Activated CD8-positive, alpha-beta T cell treated with anti-CD3 and anti-CD28 coated beads for 36 hours (primary cell): ENCODE measurements around the gene ARPC5L. TPM values are rescaled to one million over a fixed set of nuclear protein-coding genes. Genes with fewer than 3 reads are reported as not detected.
A peak's percentile ranks its signal among the peaks of the same experiment; 100 is the strongest.

Experiments
- ATAC-seq: fragments of 200-7000 bp; cut with Tn5 transposase; one replicate; pipeline ENCODE4 v1.10.0; 2021; ENCODE audit warnings: mild to moderate bottlenecking, moderate library complexity
- CTCF ChIA-PET: fragments of 350-600 bp; sonication (Branson Sonifier 250); formaldehyde crosslinking; loops from one replicate; lab custom pipeline; 2021; ENCODE audit warnings: antibody characterized with exemption; lab: Charles Lee
- POLR2A ChIA-PET: fragments of 350-600 bp; sonication (Branson Sonifier 250); formaldehyde crosslinking; loops from one replicate; lab custom pipeline; 2021; ENCODE audit warnings: antibody characterized with exemption; lab: Charles Lee
- DNase-seq: peaks from one replicate; pipeline ENCODE4 v3.0.0-alpha.2; 2020
- H3K27ac Mint-ChIP-seq: one replicate; pipeline ENCODE4 v1.8.0; 2021; ENCODE audit warnings: mild to moderate bottlenecking, mixed read lengths
- H3K27me3 Mint-ChIP-seq: one replicate; pipeline ENCODE4 v1.8.0; 2021; ENCODE audit warnings: mixed read lengths
- H3K36me3 Mint-ChIP-seq: one replicate; pipeline ENCODE4 v1.8.0; 2021; ENCODE audit warnings: low read depth, mixed read lengths
- H3K4me1 Mint-ChIP-seq: one replicate; pipeline ENCODE4 v1.8.0; 2021; ENCODE audit warnings: low read depth, mixed read lengths
- H3K4me3 Mint-ChIP-seq: one replicate; pipeline ENCODE4 v1.8.0; 2021; ENCODE audit warnings: mild to moderate bottlenecking, moderate library complexity, mixed read lengths
- H3K9me3 Mint-ChIP-seq: one replicate; pipeline ENCODE4 v1.8.0; 2021; ENCODE audit warnings: mixed read lengths
- intact Hi-C: fragments of 100-400 bp; cut with micrococcal nuclease; formaldehyde crosslinking; loops from one replicate; pipeline ENCODE4 v1.10.0; 2022
- total RNA-seq, 2 experiments: library from RNA; stranded (reverse); gene quantifications; one replicate each; pipeline ENCODE4 v1.2.3, GENCODE V29; 2021
- TF ChIP-seq, protein P1 (sequence below): fragments of 200-600 bp; IDR thresholded peaks from one replicate; pipeline ENCODE4 v1.8.0; 2022; ENCODE audit warnings: antibody characterized with exemption, mild to moderate bottlenecking

Gene ARPC5L
- total RNA-seq, 2 experiments from 2014 or later, result 72.7 to 73.9 TPM

DNA sequence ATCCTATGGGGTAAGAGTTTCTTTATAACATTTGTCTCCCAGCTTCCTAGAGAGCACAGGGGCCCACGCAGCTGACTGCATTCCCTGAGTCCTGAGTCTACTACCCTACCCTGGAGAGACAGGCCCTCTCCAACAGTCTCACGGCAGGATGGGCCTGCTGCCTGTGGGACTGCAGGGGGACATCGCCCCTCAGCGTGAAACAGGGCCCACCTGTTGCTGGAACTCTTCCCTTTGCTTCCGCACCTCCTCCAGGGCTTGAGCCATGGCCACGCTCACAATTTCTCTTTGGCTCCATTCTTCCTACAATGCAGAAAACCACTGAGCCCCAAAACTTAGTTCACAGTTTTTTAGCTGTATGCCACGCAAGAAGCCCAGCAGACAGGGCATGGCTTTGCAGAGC is 28.2 kb downstream of the ARPC5L start:
- ChIA-PET CTCF (interaction anchor here (1.0 kb wide), 1 partner anchor 38 kb away, joined by 3 read pairs; no protein-coding TSS in a partner anchor), POLR2A (interaction anchor here (0.6 to 1.3 kb wide), 6 partner anchors 10 to 28 kb away, joined by 3 to 5 read pairs (median 4); no protein-coding TSS in a partner anchor)
- H3K27me3 Mint-ChIP-seq, result peaks cover 2% of the 10 kb centered on the region
- H3K4me1 Mint-ChIP-seq, result peaks cover 6% of the 10 kb centered on the region
- H3K4me3 Mint-ChIP-seq, result no peak overlapping the region
- peaks cover 76% of the 10 kb centered on the region for H3K36me3 Mint-ChIP-seq
- intact Hi-C loops, result no loop called here
- DNase-seq (no peak), ATAC-seq (no peak)
- H3K9me3 Mint-ChIP-seq, result no peaks in the 10 kb centered on the region
- H3K27ac Mint-ChIP-seq, result no peak overlapping the region
- TF ChIP-seq, protein P1, sequence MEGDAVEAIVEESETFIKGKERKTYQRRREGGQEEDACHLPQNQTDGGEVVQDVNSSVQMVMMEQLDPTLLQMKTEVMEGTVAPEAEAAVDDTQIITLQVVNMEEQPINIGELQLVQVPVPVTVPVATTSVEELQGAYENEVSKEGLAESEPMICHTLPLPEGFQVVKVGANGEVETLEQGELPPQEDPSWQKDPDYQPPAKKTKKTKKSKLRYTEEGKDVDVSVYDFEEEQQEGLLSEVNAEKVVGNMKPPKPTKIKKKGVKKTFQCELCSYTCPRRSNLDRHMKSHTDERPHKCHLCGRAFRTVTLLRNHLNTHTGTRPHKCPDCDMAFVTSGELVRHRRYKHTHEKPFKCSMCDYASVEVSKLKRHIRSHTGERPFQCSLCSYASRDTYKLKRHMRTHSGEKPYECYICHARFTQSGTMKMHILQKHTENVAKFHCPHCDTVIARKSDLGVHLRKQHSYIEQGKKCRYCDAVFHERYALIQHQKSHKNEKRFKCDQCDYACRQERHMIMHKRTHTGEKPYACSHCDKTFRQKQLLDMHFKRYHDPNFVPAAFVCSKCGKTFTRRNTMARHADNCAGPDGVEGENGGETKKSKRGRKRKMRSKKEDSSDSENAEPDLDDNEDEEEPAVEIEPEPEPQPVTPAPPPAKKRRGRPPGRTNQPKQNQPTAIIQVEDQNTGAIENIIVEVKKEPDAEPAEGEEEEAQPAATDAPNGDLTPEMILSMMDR, result no peak

DNA sequence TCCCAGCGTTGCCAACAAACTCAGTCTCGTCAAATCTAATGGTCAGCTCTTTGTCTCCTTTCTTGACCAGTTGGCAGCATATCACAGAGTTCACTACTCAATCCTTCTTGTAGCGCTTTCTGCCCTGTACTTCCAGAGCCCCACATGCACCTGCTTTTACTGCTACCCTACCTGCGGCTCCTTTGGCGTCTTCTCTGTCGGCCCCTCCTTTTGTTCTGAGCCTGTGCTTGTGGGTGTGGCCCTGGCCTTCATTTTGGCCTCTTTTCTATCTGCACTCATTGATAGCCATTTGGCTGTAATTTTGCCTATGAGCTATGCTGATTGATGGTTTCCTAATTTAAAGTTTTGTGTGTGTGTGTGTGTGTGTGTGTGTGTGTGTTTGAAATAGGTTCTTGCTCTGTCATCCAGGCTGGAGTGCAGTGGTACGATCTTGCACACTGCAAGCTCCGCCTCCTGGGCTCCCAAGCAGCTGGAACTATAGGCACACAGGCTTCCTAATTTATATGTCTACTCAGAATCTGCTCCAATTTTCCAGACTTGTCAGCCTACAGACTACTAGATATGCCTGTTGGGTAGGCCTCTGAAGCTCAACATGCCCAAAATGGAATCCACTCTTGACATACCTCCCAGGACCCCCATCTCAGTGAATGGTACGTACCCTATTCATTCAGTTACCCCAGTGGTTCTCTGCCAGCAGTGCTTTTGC is 32.3 kb downstream of the ARPC5L start:
- no peak for DNase-seq
- Mint-ChIP-seq H3K27me3 (peaks cover 2% of the 10 kb centered on the region), H3K27ac (no peak overlapping the region), H3K4me3 (no peak overlapping the region), H3K36me3 (peaks cover 71% of the 10 kb centered on the region), H3K4me1 (peaks cover 7% of the 10 kb centered on the region), H3K9me3 (no peaks in the 10 kb centered on the region)
- intact Hi-C loops, result no loop called here
- ChIA-PET POLR2A (interaction anchor here (0.7 to 2.4 kb wide), 3 partner anchors 14 to 448 kb away, joined by 3 to 6 read pairs (median 5); no protein-coding TSS in a partner anchor), CTCF (interaction anchor here (0.9 to 2.6 kb wide), 11 partner anchors 11 to 128 kb away, joined by 3 to 18 read pairs (median 5); partner anchors contain the start of genes ARPC5L, OLFML2A and WDR38)
- ATAC-seq, result no peak
- TF ChIP-seq, protein P1, result no peak

DNA sequence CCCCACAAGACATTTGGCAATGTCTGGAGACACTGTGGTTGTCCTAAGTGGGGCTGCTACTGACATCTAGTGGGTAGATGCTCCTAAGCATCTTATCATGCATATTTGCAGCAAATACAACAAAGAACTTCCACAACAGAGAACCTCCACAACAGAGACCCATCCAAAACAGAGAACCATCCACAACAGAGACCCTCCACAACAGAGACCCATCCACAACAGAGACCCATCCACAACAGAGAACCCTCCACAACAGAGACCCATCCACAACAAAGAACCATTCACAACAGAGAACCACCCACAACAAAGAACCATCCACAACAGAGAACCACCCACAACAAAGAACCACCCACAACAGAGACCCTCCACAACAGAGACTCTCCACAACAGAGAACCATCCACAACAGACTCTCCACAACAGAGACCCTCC is 32.8 kb downstream of the ARPC5L start:
- peaks cover 7% of the 10 kb centered on the region for H3K4me1 Mint-ChIP-seq
- no peak overlapping the region for H3K27ac Mint-ChIP-seq
- ChIA-PET CTCF (interaction anchor here (0.9 to 2.6 kb wide), 9 partner anchors 17 to 120 kb away, joined by 3 to 18 read pairs (median 6); partner anchors contain the start of genes ARPC5L, OLFML2A and WDR38), POLR2A (interaction anchor here (0.7 to 2.4 kb wide), 3 partner anchors 13 to 448 kb away, joined by 3 to 6 read pairs (median 5); no protein-coding TSS in a partner anchor)
- peaks cover 2% of the 10 kb centered on the region for H3K27me3 Mint-ChIP-seq
- intact Hi-C loops, result no loop called here
- peak; percentile 84 for ATAC-seq
- H3K9me3 Mint-ChIP-seq, result no peaks in the 10 kb centered on the region
- no peak overlapping the region for H3K4me3 Mint-ChIP-seq
- peak; percentile 58 for DNase-seq
- TF ChIP-seq, protein P1, result peak; percentile 28
- peaks cover 71% of the 10 kb centered on the region for H3K36me3 Mint-ChIP-seq

DNA sequence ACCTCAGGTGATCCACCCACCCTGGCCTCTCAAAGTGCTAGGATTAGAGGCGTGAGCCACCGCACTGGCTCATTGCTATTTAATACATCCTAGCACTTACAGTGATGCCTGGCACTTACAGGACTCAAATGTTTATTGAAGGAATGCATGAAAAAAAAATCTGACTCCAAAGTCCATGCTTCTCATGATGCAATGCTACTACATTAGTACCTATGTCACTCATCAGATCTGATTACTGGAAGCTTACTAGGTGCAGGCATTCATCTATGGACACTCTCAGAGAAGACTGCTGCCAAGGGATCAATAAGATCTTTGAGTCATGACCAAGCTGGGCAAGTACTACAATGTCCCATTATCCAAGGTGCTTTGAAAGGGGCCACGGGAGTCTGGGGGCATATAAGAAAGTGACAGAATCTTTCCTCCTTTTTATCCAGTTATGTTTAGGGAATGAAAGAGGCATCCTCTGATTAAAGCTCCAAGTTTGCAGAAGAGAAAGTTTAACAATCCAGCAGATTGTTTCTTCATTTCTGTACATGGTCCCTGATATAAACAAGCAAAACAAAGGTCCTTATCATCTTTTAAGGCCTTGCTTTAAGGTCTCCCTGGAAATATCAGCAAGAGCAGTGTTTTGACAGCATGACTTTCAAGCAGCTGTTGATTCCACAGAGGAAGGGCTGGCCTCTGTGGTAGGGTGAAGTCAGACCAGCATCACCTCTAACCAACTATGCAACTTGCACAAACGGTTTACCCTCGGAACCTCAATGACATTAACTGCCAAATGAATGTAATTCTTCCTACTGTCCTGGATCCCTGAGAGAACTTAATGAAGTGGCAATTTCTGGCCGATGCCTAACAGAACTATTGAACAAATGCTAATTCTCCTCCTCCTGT is 35.9 kb downstream of the ARPC5L start:
- H3K9me3 Mint-ChIP-seq, result no peaks in the 10 kb centered on the region
- POLR2A ChIA-PET, result no interaction called here
- H3K27me3 Mint-ChIP-seq, result peaks cover 1% of the 10 kb centered on the region
- ATAC-seq (no peak), DNase-seq (no peak)
- peaks cover 7% of the 10 kb centered on the region for H3K4me1 Mint-ChIP-seq
- H3K27ac Mint-ChIP-seq, result no peak overlapping the region
- no peak overlapping the region for H3K4me3 Mint-ChIP-seq
- peaks cover 59% of the 10 kb centered on the region for H3K36me3 Mint-ChIP-seq
- TF ChIP-seq, protein P1, result no peak
- CTCF ChIA-PET, result no interaction called here
- intact Hi-C loops, result no loop called here
